GM12872 (cell line): Measurements from ENCODE around the gene ABCA12.

ENCODE experiments used
- TF ChIP-seq, protein P1 (sequence below): IDR thresholded peaks from 3 replicates; pipeline ENCODE4 v1.5.1; 2011; ENCODE audit warnings: low read depth, mild to moderate bottlenecking, low read length, moderate library complexity; ENCODE audit not compliant: insufficient read depth

ABCA12 gene

DNA sequence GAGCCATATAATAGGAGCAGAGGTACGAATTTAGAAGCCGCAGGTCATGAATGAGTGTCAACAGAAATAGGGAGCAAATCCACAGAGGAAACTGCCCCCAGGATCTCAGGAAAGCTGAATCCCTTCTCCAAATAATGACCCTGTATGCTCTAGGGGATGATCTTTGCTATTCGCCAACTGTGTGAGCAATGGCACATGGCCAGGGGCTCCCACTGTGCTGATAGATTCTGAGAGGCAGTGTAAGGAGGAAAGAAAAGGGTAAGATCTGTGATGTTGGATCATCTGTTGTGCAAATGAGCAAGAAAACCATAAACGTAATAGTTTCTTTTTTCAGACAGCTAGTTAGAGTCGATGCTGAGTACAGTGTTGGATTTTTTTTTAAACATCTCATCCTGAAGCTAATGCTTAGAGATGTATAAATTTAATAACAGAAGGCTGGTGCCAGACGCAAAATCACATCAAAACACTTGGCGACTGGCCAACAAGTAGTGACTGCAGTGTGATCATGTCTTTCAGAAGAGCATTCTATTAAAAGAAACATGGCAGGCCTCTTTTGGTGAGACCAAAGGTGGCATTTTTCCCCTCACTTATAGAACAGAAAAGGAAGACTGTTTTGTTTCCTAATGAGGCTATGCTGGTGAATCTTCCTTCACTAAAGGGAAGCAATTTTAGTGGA, 77.4 kb downstream of the ABCA12 start:
- TF ChIP-seq, protein P1, sequence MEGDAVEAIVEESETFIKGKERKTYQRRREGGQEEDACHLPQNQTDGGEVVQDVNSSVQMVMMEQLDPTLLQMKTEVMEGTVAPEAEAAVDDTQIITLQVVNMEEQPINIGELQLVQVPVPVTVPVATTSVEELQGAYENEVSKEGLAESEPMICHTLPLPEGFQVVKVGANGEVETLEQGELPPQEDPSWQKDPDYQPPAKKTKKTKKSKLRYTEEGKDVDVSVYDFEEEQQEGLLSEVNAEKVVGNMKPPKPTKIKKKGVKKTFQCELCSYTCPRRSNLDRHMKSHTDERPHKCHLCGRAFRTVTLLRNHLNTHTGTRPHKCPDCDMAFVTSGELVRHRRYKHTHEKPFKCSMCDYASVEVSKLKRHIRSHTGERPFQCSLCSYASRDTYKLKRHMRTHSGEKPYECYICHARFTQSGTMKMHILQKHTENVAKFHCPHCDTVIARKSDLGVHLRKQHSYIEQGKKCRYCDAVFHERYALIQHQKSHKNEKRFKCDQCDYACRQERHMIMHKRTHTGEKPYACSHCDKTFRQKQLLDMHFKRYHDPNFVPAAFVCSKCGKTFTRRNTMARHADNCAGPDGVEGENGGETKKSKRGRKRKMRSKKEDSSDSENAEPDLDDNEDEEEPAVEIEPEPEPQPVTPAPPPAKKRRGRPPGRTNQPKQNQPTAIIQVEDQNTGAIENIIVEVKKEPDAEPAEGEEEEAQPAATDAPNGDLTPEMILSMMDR, result no peak

DNA sequence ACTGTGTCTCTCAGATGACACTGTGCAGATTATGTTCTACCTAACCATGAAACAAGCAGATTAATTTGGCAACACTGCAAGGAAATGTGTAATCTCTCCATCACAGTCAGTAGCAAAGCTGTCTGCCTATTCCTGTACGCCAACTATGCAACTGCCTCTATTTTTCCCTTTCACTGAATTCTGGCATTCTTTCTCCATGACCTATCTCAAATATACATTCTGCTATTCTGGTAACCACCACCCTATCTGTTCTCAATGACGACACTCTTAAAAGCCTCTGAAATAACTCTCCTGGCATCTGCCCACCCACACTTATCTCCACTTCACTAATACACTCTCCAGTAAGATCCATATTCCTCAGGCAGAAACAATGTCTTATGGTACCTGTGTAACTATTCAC, 78.7 kb downstream of the ABCA12 start:
- TF ChIP-seq, protein P1, result no peak

DNA sequence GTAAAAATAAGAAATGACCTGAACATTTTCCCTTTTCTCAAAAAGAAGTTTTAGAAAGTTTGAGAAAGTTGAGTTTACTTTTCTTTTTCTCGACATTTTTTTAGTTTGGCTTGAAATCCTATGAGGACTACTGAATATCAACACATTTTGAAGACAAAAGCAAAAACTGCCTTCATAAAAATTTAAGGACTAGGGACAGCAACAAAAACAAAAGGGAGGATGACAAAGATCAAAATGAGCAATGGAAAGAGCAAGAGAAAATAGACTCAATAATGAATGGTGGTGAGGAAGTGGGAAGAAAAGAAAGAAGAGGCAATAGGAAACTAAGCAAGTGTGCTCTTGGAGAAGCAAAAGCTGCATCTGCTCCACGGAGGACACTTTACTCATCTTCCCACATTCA, 82.5 kb downstream of the ABCA12 start:
- TF ChIP-seq, protein P1, result no peak

DNA sequence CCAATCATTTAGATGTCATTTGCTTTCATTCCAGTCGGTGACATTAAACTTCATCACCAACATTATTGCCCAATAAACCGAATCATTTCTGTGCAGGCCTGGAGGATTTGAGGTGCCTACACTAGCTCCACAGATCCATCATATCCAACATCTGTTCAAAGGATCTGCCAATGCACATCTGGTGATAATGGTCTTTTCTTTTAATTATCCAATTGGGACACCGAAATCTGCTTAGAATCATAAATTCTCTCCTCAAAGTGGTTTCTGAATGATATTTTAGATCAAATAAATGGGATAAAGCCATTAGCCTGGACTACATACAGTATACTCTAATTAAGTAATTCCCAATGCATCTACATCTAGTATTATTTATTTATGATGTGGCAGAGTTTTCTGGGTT, 85.6 kb downstream of the ABCA12 start:
- TF ChIP-seq, protein P1, result no peak

DNA sequence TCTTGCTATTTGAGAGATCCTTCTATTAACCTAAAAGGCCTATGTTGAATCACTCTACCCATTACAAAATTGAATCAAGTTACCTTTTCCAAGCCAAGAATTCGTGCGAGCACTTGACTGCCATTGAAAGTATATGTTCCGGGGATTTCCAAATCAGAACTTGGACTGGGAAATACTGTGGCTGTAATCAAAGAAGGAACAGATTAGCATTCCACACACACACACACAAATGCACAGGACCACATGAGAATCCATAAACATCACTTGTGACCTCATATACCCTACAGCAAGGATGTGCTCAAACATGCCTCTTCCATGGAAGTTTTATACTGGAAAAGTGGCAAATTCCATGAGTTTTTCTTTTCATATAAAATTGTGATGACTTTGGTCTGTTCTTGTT, 86.0 kb downstream of the ABCA12 start:
- TF ChIP-seq, protein P1, result no peak

DNA sequence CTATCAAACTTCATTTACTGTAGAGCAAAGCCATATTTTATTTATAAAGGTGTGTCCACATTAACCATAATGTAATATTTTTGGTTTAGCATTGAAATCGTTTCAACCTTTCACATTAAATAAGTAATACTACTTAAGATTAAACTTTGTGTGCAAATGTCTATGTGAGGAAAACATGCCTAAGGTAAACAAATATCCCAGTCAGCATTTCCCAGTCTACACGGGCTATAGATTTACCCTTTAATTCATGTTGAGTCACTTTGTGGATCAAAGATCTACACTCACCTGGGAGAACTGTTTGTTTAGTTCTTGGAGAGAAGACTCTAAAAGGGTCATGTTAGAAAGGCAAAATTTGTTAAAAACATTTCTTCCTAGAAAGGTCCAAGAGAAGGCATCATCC, 89.1 kb downstream of the ABCA12 start:
- TF ChIP-seq, protein P1, result no peak

DNA sequence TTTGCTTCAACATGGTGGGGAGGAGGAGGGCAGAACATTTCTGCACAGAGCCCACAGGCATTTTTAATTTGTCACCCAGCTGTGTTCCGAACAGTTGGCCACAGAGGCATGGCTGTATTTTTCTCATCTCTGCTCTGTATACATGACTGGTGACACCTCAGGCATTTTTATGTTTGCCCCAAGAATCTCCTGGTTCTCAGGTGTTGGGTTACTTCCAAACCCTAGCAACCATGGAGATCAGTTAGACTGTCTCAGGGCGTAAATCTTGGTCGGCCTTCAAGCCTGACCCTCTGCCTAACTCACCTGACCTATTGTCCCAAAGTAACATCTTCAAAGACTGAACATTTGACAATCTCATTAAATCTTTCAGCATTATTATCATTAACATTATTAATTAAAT, 100.0 kb downstream of the ABCA12 start:
- TF ChIP-seq, protein P1, result no peak
